Neural progenitor cell (in vitro differentiated cells): ENCODE results near the gene RNF41.

Experiments used
- EZH2phosphoT487 ChIP-seq: fragments of 200-600 bp; sonication (generic); IDR thresholded peaks from 2 replicates; pipeline ENCODE4 v1.6.1; 2017; ENCODE audit warnings: antibody characterized with exemption
- TF ChIP-seq, protein P1 (sequence below): fragments of 200-600 bp; sonication (generic); IDR thresholded peaks from 2 replicates; pipeline ENCODE4 v1.5.1; 2017; ENCODE audit warnings: antibody characterized with exemption, mild to moderate bottlenecking

DNA sequence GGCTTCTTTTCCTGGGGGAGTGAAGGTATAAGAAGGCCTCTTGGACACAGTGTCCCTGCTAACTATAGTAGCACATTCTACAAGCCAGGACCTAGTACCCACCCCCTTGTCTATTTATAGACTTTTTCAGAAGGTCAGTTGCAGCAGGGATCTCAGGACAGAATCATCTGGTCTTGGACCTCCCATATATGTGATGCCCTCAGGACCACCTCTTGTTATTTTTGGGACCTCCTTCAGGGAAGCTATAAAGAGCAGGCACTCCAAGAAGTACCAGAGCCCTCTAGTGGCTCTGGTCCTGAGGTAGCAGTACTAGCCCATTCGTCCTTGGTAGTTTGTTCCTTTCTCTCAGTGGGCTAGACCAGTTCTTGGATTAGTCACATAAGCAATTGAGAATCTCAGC lies 49.3 kb upstream of the RNF41 start:
- TF ChIP-seq, protein P1, sequence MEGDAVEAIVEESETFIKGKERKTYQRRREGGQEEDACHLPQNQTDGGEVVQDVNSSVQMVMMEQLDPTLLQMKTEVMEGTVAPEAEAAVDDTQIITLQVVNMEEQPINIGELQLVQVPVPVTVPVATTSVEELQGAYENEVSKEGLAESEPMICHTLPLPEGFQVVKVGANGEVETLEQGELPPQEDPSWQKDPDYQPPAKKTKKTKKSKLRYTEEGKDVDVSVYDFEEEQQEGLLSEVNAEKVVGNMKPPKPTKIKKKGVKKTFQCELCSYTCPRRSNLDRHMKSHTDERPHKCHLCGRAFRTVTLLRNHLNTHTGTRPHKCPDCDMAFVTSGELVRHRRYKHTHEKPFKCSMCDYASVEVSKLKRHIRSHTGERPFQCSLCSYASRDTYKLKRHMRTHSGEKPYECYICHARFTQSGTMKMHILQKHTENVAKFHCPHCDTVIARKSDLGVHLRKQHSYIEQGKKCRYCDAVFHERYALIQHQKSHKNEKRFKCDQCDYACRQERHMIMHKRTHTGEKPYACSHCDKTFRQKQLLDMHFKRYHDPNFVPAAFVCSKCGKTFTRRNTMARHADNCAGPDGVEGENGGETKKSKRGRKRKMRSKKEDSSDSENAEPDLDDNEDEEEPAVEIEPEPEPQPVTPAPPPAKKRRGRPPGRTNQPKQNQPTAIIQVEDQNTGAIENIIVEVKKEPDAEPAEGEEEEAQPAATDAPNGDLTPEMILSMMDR, result peak; percentile 57
- TF ChIP-seq EZH2phosphoT487, result no peak
